NCI-H524 (cell line): ENCODE measurements around the gene C20orf173.
"Not testable (repeated sequence)": the region's sequence is repeated elsewhere in the genome, so short reads cannot be mapped to it uniquely, and the experiment has no call there.

Experiments used
- DNase-seq, 2 experiments: peaks; one replicate each; lab custom pipeline; 2025; lab: John Stamatoyannopoulos, UW

C20orf173 gene

GRCh38 chr20:35529552-35529951 is at the start of gene C20orf173:
Gene C20orf173 (minus strand): TSS chr20:35529652. CDS start chr20:35529373, 279 bp downstream.
- no peak for DNase-seq

GRCh38 chr20:35579196-35579595 is 49.7 kb upstream of the C20orf173 start:
- no peak for DNase-seq

- DNase-seq: no peak
These were observed 49.0 kb upstream of the C20orf173 start for GRCh38 chr20:35578469-35578868.

- DNase-seq: no peak
These were observed 47.4 kb upstream of the C20orf173 start for GRCh38 chr20:35576816-35577215.

- no peak for DNase-seq
These were observed 46.5 kb upstream of the C20orf173 start for GRCh38 chr20:35575958-35576357.

GRCh38 chr20:35572838-35573237 is 43.4 kb upstream of the C20orf173 start:
- no peak for DNase-seq

GRCh38 chr20:35571555-35571954 is 42.1 kb upstream of the C20orf173 start:
- DNase-seq: no peak

GRCh38 chr20:35568645-35569044 is 39.2 kb upstream of the C20orf173 start:
- DNase-seq: peak; percentile 21 to 29

GRCh38 chr20:35564905-35565304 is 35.5 kb upstream of the C20orf173 start:
- DNase-seq: no peak

- DNase-seq: no peak
These were observed 34.4 kb upstream of the C20orf173 start for GRCh38 chr20:35563834-35564233.

- no peak for DNase-seq
These were observed 33.2 kb upstream of the C20orf173 start for GRCh38 chr20:35562541-35563110.

GRCh38 chr20:35561671-35562070 is 32.2 kb upstream of the C20orf173 start:
- no peak for DNase-seq

GRCh38 chr20:35561268-35561667 is 31.8 kb upstream of the C20orf173 start:
- peak; percentile 88 to 93 for DNase-seq

GRCh38 chr20:35560541-35560940 is 31.1 kb upstream of the C20orf173 start:
- no peak for DNase-seq

- DNase-seq: no peak
These were observed 30.7 kb upstream of the C20orf173 start for GRCh38 chr20:35560105-35560511.

GRCh38 chr20:35559042-35559693 is 29.7 kb upstream of the C20orf173 start:
- no peak for DNase-seq

- DNase-seq: no peak
These were observed 29.0 kb upstream of the C20orf173 start for GRCh38 chr20:35558451-35558850.

- no peak for DNase-seq
These were observed 27.4 kb upstream of the C20orf173 start for GRCh38 chr20:35556871-35557270.

- no peak for DNase-seq
These were observed 26.6 kb upstream of the C20orf173 start for GRCh38 chr20:35555951-35556645.

GRCh38 chr20:35555461-35555860 is 26.0 kb upstream of the C20orf173 start:
- not testable (repeated sequence) for DNase-seq

- DNase-seq: no peak
These were observed 23.5 kb upstream of the C20orf173 start for GRCh38 chr20:35552914-35553313.

GRCh38 chr20:35551503-35551902 is 22.1 kb upstream of the C20orf173 start:
- DNase-seq: no peak

GRCh38 chr20:35547329-35547728 is 17.9 kb upstream of the C20orf173 start:
- peak; percentile 86 to 92 for DNase-seq
